ENCODE results near the gene PRPF40B.

The PRPF40B gene

DNA sequence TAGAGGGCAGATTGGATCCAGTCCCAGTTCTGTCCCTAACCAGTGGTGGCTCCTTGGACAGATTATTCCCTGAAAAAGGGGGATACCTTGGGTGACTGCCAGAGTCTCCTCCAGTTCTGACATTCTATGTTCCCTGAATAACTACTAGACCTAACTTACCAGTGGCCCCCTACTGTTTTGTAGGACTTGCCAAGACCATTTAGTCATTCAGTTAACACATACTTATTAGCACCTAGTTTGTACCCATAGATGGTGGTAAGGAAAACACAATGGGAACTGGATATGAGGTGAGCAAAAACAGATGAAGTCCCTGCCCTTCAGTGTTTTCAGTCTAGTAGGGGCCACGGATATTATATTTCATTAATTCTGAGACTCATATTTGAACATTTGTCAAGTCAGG lies 3.5 kb downstream of the PRPF40B start:
- Histone ChIP-seq H3K36me3 (ENCODE audit: control insufficient read depth, low read length) (no peaks in the 10 kb centered on the region), H3K9me2 (replicated peaks; ENCODE audit: control insufficient read depth, low read length) (no peaks in the 10 kb centered on the region), H3K4me3 (ENCODE audit: low read length) (no peak overlapping the region), H3K27me3 (ENCODE audit: control insufficient read depth, low read length) (no peaks in the 10 kb centered on the region; the same call in 1 of the 2 replicates), H3K4me1 (ENCODE audit: control insufficient read depth, low read length) (peaks cover 36% of the 10 kb centered on the region), H3K79me2 (ENCODE audit: control insufficient read depth, low read length) (no peaks in the 10 kb centered on the region), H3F3A (ENCODE audit: control insufficient read depth, insufficient read depth) (peaks cover 31% of the 10 kb centered on the region), H4K20me1 (ENCODE audit: control insufficient read depth, insufficient read depth, low read depth, low read length) (no peaks in the 10 kb centered on the region), H3K4me2 (ENCODE audit: low read length) (no peak overlapping the region), H3K27ac (ENCODE audit: low read depth, low read length) (no peak overlapping the region), H3K9me3 (ENCODE audit: control insufficient read depth, insufficient read depth, low read length) (no peaks in the 10 kb centered on the region)
- TF ChIP-seq, protein P1, sequence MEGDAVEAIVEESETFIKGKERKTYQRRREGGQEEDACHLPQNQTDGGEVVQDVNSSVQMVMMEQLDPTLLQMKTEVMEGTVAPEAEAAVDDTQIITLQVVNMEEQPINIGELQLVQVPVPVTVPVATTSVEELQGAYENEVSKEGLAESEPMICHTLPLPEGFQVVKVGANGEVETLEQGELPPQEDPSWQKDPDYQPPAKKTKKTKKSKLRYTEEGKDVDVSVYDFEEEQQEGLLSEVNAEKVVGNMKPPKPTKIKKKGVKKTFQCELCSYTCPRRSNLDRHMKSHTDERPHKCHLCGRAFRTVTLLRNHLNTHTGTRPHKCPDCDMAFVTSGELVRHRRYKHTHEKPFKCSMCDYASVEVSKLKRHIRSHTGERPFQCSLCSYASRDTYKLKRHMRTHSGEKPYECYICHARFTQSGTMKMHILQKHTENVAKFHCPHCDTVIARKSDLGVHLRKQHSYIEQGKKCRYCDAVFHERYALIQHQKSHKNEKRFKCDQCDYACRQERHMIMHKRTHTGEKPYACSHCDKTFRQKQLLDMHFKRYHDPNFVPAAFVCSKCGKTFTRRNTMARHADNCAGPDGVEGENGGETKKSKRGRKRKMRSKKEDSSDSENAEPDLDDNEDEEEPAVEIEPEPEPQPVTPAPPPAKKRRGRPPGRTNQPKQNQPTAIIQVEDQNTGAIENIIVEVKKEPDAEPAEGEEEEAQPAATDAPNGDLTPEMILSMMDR (IDR thresholded peaks at IDR 0.05; ENCODE audit: low read depth, low read length, poor library complexity, severe bottlenecking), result no peak
- no peak for TF ChIP-seq EZH2phosphoT487 (IDR thresholded peaks at IDR 0.05; ENCODE audit: borderline replicate concordance, low read length)

DNA sequence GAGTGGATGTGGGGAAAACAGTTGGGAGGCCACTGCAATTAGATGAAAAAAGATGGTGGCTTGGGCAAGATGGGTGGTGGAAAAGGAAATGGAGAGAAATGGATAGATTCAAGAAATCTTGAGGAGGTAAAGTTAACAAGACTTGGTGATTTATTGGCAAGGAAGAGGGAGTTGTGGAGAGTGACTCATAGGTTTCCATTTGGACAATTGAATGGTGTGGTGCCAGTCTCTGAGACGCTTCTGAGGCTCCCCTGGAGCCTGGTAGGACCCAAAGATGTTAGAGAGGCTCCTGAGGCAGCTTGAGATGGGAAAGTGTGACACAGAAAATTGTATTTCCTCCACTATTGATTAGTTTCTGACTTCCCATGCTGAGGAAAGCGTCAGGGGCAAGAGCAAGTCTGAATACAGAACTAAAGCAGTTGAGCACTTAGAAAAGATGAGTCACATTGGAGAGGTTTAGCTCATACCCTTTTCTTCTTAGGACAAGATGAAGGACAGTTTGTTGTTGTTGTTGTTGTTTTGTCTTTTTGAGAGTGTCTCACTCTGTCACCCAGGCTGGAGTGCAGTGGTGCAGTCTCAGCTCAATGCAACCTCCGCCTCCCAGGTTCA lies 4.5 kb downstream of the PRPF40B start:
- H3K4me3 ChIP-seq (ENCODE audit: low read length), result no peak overlapping the region
- no peak overlapping the region for H3K27ac ChIP-seq (ENCODE audit: low read depth, low read length)
- no peaks in the 10 kb centered on the region for H3K79me2 ChIP-seq (ENCODE audit: control insufficient read depth, low read length)
- H3K4me2 ChIP-seq (ENCODE audit: low read length), result no peak overlapping the region
- peaks cover 23% of the 10 kb centered on the region for H3F3A ChIP-seq (ENCODE audit: control insufficient read depth, insufficient read depth)
- no peaks in the 10 kb centered on the region for H4K20me1 ChIP-seq (ENCODE audit: control insufficient read depth, insufficient read depth, low read depth, low read length)
- H3K36me3 ChIP-seq (ENCODE audit: control insufficient read depth, low read length), result no peaks in the 10 kb centered on the region
- no peaks in the 10 kb centered on the region for H3K9me2 ChIP-seq (replicated peaks; ENCODE audit: control insufficient read depth, low read length)
- peaks cover 26% of the 10 kb centered on the region for H3K4me1 ChIP-seq (ENCODE audit: control insufficient read depth, low read length)
- H3K9me3 ChIP-seq (ENCODE audit: control insufficient read depth, insufficient read depth, low read length), result no peaks in the 10 kb centered on the region
- no peaks in the 10 kb centered on the region; the same call in 1 of the 2 replicates for H3K27me3 ChIP-seq (ENCODE audit: control insufficient read depth, low read length)
- TF ChIP-seq, protein P1 (IDR thresholded peaks at IDR 0.05; ENCODE audit: low read depth, low read length, poor library complexity, severe bottlenecking), result no peak
- no peak for TF ChIP-seq EZH2phosphoT487 (IDR thresholded peaks at IDR 0.05; ENCODE audit: borderline replicate concordance, low read length)

DNA sequence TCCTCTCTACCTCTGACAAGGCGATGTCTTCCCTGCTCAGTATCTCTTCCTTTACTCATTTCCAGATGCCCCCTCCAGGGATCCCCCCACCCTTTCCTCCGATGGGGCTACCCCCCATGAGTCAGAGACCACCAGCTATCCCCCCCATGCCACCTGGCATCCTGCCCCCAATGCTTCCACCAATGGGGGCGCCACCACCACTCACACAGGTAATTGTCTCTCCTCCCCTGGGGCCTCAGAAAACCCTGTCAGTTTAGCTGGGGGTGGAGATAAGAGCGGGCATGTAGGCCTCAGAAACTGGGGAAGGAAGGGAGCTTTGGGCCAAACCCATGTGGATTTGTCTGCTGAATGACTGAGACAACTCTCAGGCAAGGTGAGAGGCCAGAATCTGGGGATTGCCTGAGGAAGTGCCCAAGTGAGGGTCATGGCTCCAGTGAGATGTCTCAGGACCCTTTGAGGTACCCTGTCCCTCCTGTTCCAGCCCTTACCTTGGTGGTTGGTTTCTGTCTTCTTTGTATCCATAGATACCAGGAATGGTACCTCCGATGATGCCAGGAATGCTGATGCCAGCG lies 8.1 kb downstream of the PRPF40B start:
- no peaks in the 10 kb centered on the region; the same call in 1 of the 2 replicates for H3K27me3 ChIP-seq (ENCODE audit: control insufficient read depth, low read length)
- H3K4me3 ChIP-seq (ENCODE audit: low read length), result no peak overlapping the region
- H3K4me1 ChIP-seq (ENCODE audit: control insufficient read depth, low read length), result peaks cover 10% of the 10 kb centered on the region
- H3K4me2 ChIP-seq (ENCODE audit: low read length), result no peak overlapping the region
- H3K9me2 ChIP-seq (replicated peaks; ENCODE audit: control insufficient read depth, low read length), result no peaks in the 10 kb centered on the region
- no peak for TF ChIP-seq EZH2phosphoT487 (IDR thresholded peaks at IDR 0.05; ENCODE audit: borderline replicate concordance, low read length)
- TF ChIP-seq, protein P1 (IDR thresholded peaks at IDR 0.05; ENCODE audit: low read depth, low read length, poor library complexity, severe bottlenecking), result peak; percentile 30
- H3K36me3 ChIP-seq (ENCODE audit: control insufficient read depth, low read length), result no peaks in the 10 kb centered on the region
- no peaks in the 10 kb centered on the region for H3K79me2 ChIP-seq (ENCODE audit: control insufficient read depth, low read length)
- no peak overlapping the region for H3K27ac ChIP-seq (ENCODE audit: low read depth, low read length)
- no peaks in the 10 kb centered on the region for H4K20me1 ChIP-seq (ENCODE audit: control insufficient read depth, insufficient read depth, low read depth, low read length)
- H3K9me3 ChIP-seq (ENCODE audit: control insufficient read depth, insufficient read depth, low read length), result no peaks in the 10 kb centered on the region
- peaks cover 5% of the 10 kb centered on the region; the same call in 1 of the 2 replicates for H3F3A ChIP-seq (ENCODE audit: control insufficient read depth, insufficient read depth)
